ENCODE results near the gene TRABD2A.

- no peak for TF ChIP-seq POLR2AphosphoS5 (IDR thresholded peaks at IDR 0.05)
- TF ChIP-seq, protein P1, sequence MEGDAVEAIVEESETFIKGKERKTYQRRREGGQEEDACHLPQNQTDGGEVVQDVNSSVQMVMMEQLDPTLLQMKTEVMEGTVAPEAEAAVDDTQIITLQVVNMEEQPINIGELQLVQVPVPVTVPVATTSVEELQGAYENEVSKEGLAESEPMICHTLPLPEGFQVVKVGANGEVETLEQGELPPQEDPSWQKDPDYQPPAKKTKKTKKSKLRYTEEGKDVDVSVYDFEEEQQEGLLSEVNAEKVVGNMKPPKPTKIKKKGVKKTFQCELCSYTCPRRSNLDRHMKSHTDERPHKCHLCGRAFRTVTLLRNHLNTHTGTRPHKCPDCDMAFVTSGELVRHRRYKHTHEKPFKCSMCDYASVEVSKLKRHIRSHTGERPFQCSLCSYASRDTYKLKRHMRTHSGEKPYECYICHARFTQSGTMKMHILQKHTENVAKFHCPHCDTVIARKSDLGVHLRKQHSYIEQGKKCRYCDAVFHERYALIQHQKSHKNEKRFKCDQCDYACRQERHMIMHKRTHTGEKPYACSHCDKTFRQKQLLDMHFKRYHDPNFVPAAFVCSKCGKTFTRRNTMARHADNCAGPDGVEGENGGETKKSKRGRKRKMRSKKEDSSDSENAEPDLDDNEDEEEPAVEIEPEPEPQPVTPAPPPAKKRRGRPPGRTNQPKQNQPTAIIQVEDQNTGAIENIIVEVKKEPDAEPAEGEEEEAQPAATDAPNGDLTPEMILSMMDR (IDR thresholded peaks at IDR 0.05): no peak
Measured at GRCh38 chr2:84862006-84862405, 18.9 kb downstream of the TRABD2A start.

Measured in prostate gland (tissue), 2 donors.